Measurements from ENCODE around the gene COX6A2. TPM values are rescaled to one million over a fixed set of nuclear protein-coding genes. Genes with fewer than 3 reads are reported as not detected.

COX6A2 gene
- total RNA-seq, 1 donor from 2014 or later, result not detected

GRCh38 chr16:31436221-31437045 is 8.3 kb upstream of the COX6A2 start:
- Mint-ChIP-seq H3K9me3 (ENCODE audit: unreplicated experiment) (no peaks in the 10 kb centered on the region), H3K36me3 (ENCODE audit: low read depth, unreplicated experiment) (no peaks in the 10 kb centered on the region), H3K27me3 (ENCODE audit: unreplicated experiment) (no peaks in the 10 kb centered on the region), H3K4me1 (ENCODE audit: unreplicated experiment) (peaks cover 4% of the 10 kb centered on the region), H3K4me3 (ENCODE audit: unreplicated experiment) (no peak overlapping the region), H3K27ac (ENCODE audit: unreplicated experiment) (no peak overlapping the region)
- no peak for DNase-seq (ENCODE audit: low spot score)
- no peak for TF ChIP-seq CTCF (IDR thresholded peaks at IDR 0.05; ENCODE audit: unreplicated experiment)

GRCh38 chr16:31435341-31436220 is 7.4 kb upstream of the COX6A2 start:
- H3K27me3 Mint-ChIP-seq (ENCODE audit: unreplicated experiment), result no peaks in the 10 kb centered on the region
- peaks cover 4% of the 10 kb centered on the region for H3K4me1 Mint-ChIP-seq (ENCODE audit: unreplicated experiment)

GRCh38 chr16:31430380-31431052 is 2.4 kb upstream of the COX6A2 start:
- no peaks in the 10 kb centered on the region for H3K9me3 Mint-ChIP-seq (ENCODE audit: unreplicated experiment)
- H3K4me3 Mint-ChIP-seq (ENCODE audit: unreplicated experiment), result no peak overlapping the region
- peaks cover 4% of the 10 kb centered on the region for H3K36me3 Mint-ChIP-seq (ENCODE audit: low read depth, unreplicated experiment)
- no peaks in the 10 kb centered on the region for H3K4me1 Mint-ChIP-seq (ENCODE audit: unreplicated experiment)
- H3K27me3 Mint-ChIP-seq (ENCODE audit: unreplicated experiment), result peaks cover 4% of the 10 kb centered on the region
- no peak for TF ChIP-seq CTCF (IDR thresholded peaks at IDR 0.05; ENCODE audit: unreplicated experiment)
- no peak for DNase-seq (ENCODE audit: low spot score)
- H3K27ac Mint-ChIP-seq (ENCODE audit: unreplicated experiment), result no peak overlapping the region

More at GRCh38 chr16:31435341-31436220, 7.4 kb upstream of the COX6A2 start:
- Mint-ChIP-seq H3K4me3 (ENCODE audit: unreplicated experiment) (no peak overlapping the region), H3K9me3 (ENCODE audit: unreplicated experiment) (no peaks in the 10 kb centered on the region), H3K27ac (ENCODE audit: unreplicated experiment) (no peak overlapping the region), H3K36me3 (ENCODE audit: low read depth, unreplicated experiment) (no peaks in the 10 kb centered on the region)
- DNase-seq (ENCODE audit: low spot score), result no peak
- no peak for TF ChIP-seq CTCF (IDR thresholded peaks at IDR 0.05; ENCODE audit: unreplicated experiment)

GRCh38 chr16:31429796-31430195 is 1.6 kb upstream of the COX6A2 start:
- H3K4me3 Mint-ChIP-seq (ENCODE audit: unreplicated experiment), result no peak overlapping the region
- H3K9me3 Mint-ChIP-seq (ENCODE audit: unreplicated experiment), result no peaks in the 10 kb centered on the region
- no peak for TF ChIP-seq CTCF (IDR thresholded peaks at IDR 0.05; ENCODE audit: unreplicated experiment)
- no peak overlapping the region for H3K27ac Mint-ChIP-seq (ENCODE audit: unreplicated experiment)
- H3K4me1 Mint-ChIP-seq (ENCODE audit: unreplicated experiment), result no peaks in the 10 kb centered on the region
- peaks cover 6% of the 10 kb centered on the region for H3K27me3 Mint-ChIP-seq (ENCODE audit: unreplicated experiment)
- H3K36me3 Mint-ChIP-seq (ENCODE audit: low read depth, unreplicated experiment), result peaks cover 4% of the 10 kb centered on the region
- no peak for DNase-seq (ENCODE audit: low spot score)
